ENCODE results near the gene TREH. TPM values are rescaled to one million over a fixed set of nuclear protein-coding genes. Genes with fewer than 3 reads are reported as not detected.

TREH gene
- total and polyA plus RNA-seq, 2 experiments from 2014 or later: 0.36 TPM; not detected in 1

GRCh38 chr11:118697346-118697745 lies 17.9 kb upstream of the TREH start (continued):
- TF ChIP-seq ZNF462 (CRISPR knock-in tag; IDR thresholded peaks at IDR 0.05) (no peak), ZNF331 (CRISPR knock-in tag; IDR thresholded peaks at IDR 0.05; ENCODE audit: low read depth) (no peak), EZH2 (IDR thresholded peaks at IDR 0.05; ENCODE audit: low read depth, unreplicated experiment) (no peak), POLR2AphosphoS5 (IDR thresholded peaks at IDR 0.05; ENCODE audit: low read depth) (no peak), CREB1 (CRISPR knock-in tag; IDR thresholded peaks at IDR 0.05; ENCODE audit: low read depth) (no peak), REST (IDR thresholded peaks at IDR 0.05; ENCODE audit: unreplicated experiment) (no peak), STAT1 (IDR thresholded peaks at IDR 0.05; ENCODE audit: unreplicated experiment) (no peak)
